ENCODE results near the gene IL22RA2.

The IL22RA2 gene

GRCh38 chr6:137165375-137166246 lies 7.8 kb downstream of the IL22RA2 start:
- peak; percentile 36 for DNase-seq

GRCh38 chr6:137163732-137164318 lies 9.6 kb downstream of the IL22RA2 start:
- DNase-seq: no peak

- no peak for DNase-seq
Observed at GRCh38 chr6:137162692-137163306, 10.6 kb downstream of the IL22RA2 start.

GRCh38 chr6:137161949-137162348 lies 11.5 kb downstream of the IL22RA2 start:
- no peak for DNase-seq

GRCh38 chr6:137160763-137161162 lies 12.7 kb downstream of the IL22RA2 start:
- DNase-seq: no peak

GRCh38 chr6:137159912-137160311 lies 13.5 kb downstream of the IL22RA2 start:
- DNase-seq: no peak

- DNase-seq: no peak
Observed at GRCh38 chr6:137157601-137158000, 15.8 kb downstream of the IL22RA2 start.

GRCh38 chr6:137156650-137157049 lies 16.8 kb downstream of the IL22RA2 start:
- no peak for DNase-seq

- peak; percentile 32 for DNase-seq
Observed at GRCh38 chr6:137155830-137156229, 17.6 kb downstream of the IL22RA2 start.

GRCh38 chr6:137150072-137150471 lies 23.4 kb downstream of the IL22RA2 start:
- DNase-seq: no peak

GRCh38 chr6:137149035-137149393 lies 24.4 kb downstream of the IL22RA2 start:
- DNase-seq: no peak

GRCh38 chr6:137148306-137149034 lies 25.0 kb downstream of the IL22RA2 start:
- no peak for DNase-seq

- DNase-seq: no peak
Observed at GRCh38 chr6:137147195-137147594, 26.2 kb downstream of the IL22RA2 start.

- DNase-seq: no peak
Observed at GRCh38 chr6:137146206-137146605, 27.2 kb downstream of the IL22RA2 start.

GRCh38 chr6:137145421-137145820 lies 28.0 kb downstream of the IL22RA2 start:
- DNase-seq: no peak

GRCh38 chr6:137136065-137136464 lies 37.4 kb downstream of the IL22RA2 start:
- no peak for DNase-seq

- DNase-seq: no peak
Observed at GRCh38 chr6:137134483-137134882, 39.0 kb downstream of the IL22RA2 start.

GRCh38 chr6:137133122-137133521 lies 40.3 kb downstream of the IL22RA2 start:
- DNase-seq: no peak

GRCh38 chr6:137126875-137127485 lies 46.5 kb downstream of the IL22RA2 start:
- no peak for DNase-seq

- DNase-seq: no peak
Observed at GRCh38 chr6:137123078-137123477, 50.4 kb downstream of the IL22RA2 start.

GRCh38 chr6:137122612-137123011 lies 50.8 kb downstream of the IL22RA2 start:
- DNase-seq: no peak

GRCh38 chr6:137121401-137121997 lies 51.9 kb downstream of the IL22RA2 start:
- no peak for DNase-seq

- no peak for DNase-seq
Observed at GRCh38 chr6:137120748-137121147, 52.7 kb downstream of the IL22RA2 start.
